H9 (cell line): ENCODE results near the gene AP4S1. TPM values are rescaled to one million over a fixed set of nuclear protein-coding genes. Genes with fewer than 3 reads are reported as not detected.
"Not testable (repeated sequence)": the region's sequence is repeated elsewhere in the genome, so short reads cannot be mapped to it uniquely, and the experiment has no call there.

ENCODE experiments used
- DNase-seq: peaks from one replicate; pipeline ENCODE4 v3.0.0-alpha.2; 2017
- H2AFZ ChIP-seq: one replicate; pipeline ENCODE4 v1.6.1; 2013; ENCODE audit warnings: mild to moderate bottlenecking, low read length, control low read depth, moderate library complexity
- H2AK5ac ChIP-seq: 2 replicates; pipeline ENCODE4 v1.6.1; 2013; ENCODE audit warnings: low read length, control low read depth, mixed read lengths; ENCODE audit not compliant: insufficient read length
- H2BK120ac ChIP-seq: one replicate; pipeline ENCODE4 v1.6.1; 2013; ENCODE audit warnings: low read depth, mild to moderate bottlenecking, low read length, control low read depth, inconsistent platforms; ENCODE audit not compliant: poor library complexity, severe bottlenecking
- H2BK12ac ChIP-seq: 2 replicates; pipeline ENCODE4 v1.6.1; 2013; ENCODE audit warnings: low read length, control low read depth, mixed read lengths, low read depth; ENCODE audit not compliant: insufficient read length
- H2BK15ac ChIP-seq: 2 replicates; pipeline ENCODE4 v1.6.1; 2013; ENCODE audit warnings: low read depth, low read length, control low read depth
- H2BK20ac ChIP-seq: one replicate; pipeline ENCODE4 v1.6.1; 2013; ENCODE audit warnings: low read depth, mild to moderate bottlenecking, low read length, control low read depth, inconsistent platforms; ENCODE audit not compliant: poor library complexity, severe bottlenecking
- H2BK5ac ChIP-seq: 2 replicates; pipeline ENCODE4 v1.6.1; 2013; ENCODE audit warnings: low read length, control low read depth, mixed read lengths; ENCODE audit not compliant: insufficient read length
- H3K14ac ChIP-seq: 2 replicates; pipeline ENCODE4 v1.6.1; 2013; ENCODE audit warnings: low read length, control low read depth; ENCODE audit not compliant: insufficient read depth
- H3K18ac ChIP-seq: 2 replicates; pipeline ENCODE4 v1.6.1; 2013; ENCODE audit warnings: low read depth, mild to moderate bottlenecking, mixed read lengths, low read length, control low read depth; ENCODE audit not compliant: insufficient read length
- H3K23ac ChIP-seq: 2 replicates; pipeline ENCODE4 v1.6.1; 2013; ENCODE audit warnings: low read length, control low read depth, mixed read lengths, low read depth; ENCODE audit not compliant: insufficient read length
- H3K23me2 ChIP-seq: 2 replicates; pipeline ENCODE4 v1.6.1; 2013; ENCODE audit warnings: low read depth, mild to moderate bottlenecking, mixed read lengths, low read length, control low read depth; ENCODE audit not compliant: insufficient read length, poor library complexity, severe bottlenecking
- H3K27ac ChIP-seq: 2 replicates; pipeline ENCODE4 v1.5.1; 2013; ENCODE audit warnings: low read length, control low read depth, mixed read lengths, low read depth; ENCODE audit not compliant: insufficient read length
- H3K27me3 ChIP-seq: 2 replicates; pipeline ENCODE4 v1.6.1; 2013; ENCODE audit warnings: low read length, control low read depth, inconsistent platforms; ENCODE audit not compliant: insufficient read depth
- H3K4ac ChIP-seq: 2 replicates; pipeline ENCODE4 v1.6.1; 2013; ENCODE audit warnings: low read depth, mild to moderate bottlenecking, control low read depth, inconsistent platforms, low read length, moderate library complexity
- H3K4me1 ChIP-seq: 2 replicates; pipeline ENCODE4 v1.6.1; 2013; ENCODE audit warnings: low read length, control low read depth, inconsistent platforms; ENCODE audit not compliant: insufficient read depth
- H3K4me2 ChIP-seq: 2 replicates; pipeline ENCODE4 v1.6.1; 2013; ENCODE audit warnings: low read length, control low read depth, mixed read lengths; ENCODE audit not compliant: insufficient read length, insufficient read depth
- H3K56ac ChIP-seq: 2 replicates; pipeline ENCODE4 v1.6.1; 2013; ENCODE audit warnings: low read depth, mild to moderate bottlenecking, mixed read lengths, low read length, control low read depth; ENCODE audit not compliant: insufficient read length
- H3K79me1 ChIP-seq: 2 replicates; pipeline ENCODE4 v1.6.1; 2013; ENCODE audit warnings: low read depth, mild to moderate bottlenecking, moderate library complexity, low read length, control low read depth, inconsistent platforms; ENCODE audit not compliant: insufficient read depth, poor library complexity, severe bottlenecking
- H3K79me2 ChIP-seq: 2 replicates; pipeline ENCODE4 v1.6.1; 2013; ENCODE audit warnings: low read length, control low read depth, inconsistent platforms; ENCODE audit not compliant: insufficient read depth
- H3K9ac ChIP-seq: 2 replicates; pipeline ENCODE4 v1.6.1; 2013; ENCODE audit warnings: low read length, control low read depth, mixed read lengths; ENCODE audit not compliant: insufficient read length; ENCODE audit errors: extremely low read depth
- H3K9me3 ChIP-seq: one replicate; pipeline ENCODE4 v1.6.1; 2013; ENCODE audit warnings: low read depth, low read length, inconsistent platforms; ENCODE audit not compliant: control insufficient read depth
- H3T11ph ChIP-seq: one replicate; pipeline ENCODE4 v1.6.1; 2013; ENCODE audit warnings: mild to moderate bottlenecking, low read length, control low read depth, inconsistent platforms
- H4K20me1 ChIP-seq: one replicate; pipeline ENCODE4 v1.6.1; 2013; ENCODE audit not compliant: control insufficient read depth, insufficient read length, insufficient read depth
- H4K5ac ChIP-seq: 2 replicates; pipeline ENCODE4 v1.6.1; 2013; ENCODE audit warnings: low read depth, mild to moderate bottlenecking, mixed read lengths, low read length, control low read depth; ENCODE audit not compliant: insufficient read length
- H4K8ac ChIP-seq: replicated peaks from 2 replicates; pipeline ENCODE4 v1.6.1; 2013; ENCODE audit warnings: low read length, control low read depth, mixed read lengths, low read depth; ENCODE audit not compliant: insufficient read length
- H4K91ac ChIP-seq: 2 replicates; pipeline ENCODE4 v1.6.1; 2013; ENCODE audit warnings: low read depth, mild to moderate bottlenecking, moderate library complexity, mixed read lengths, low read length, control low read depth; ENCODE audit not compliant: insufficient read length
- H3K27ac Mint-ChIP-seq, 3 experiments: 2 replicates in 2 of 3; 3 replicates in 1 of 3; pipeline ENCODE4 v1.8.0; 2020 to 2021; ENCODE audit warnings: mixed read lengths in 3 of 3, mild to moderate bottlenecking in 1 of 3, moderate library complexity in 1 of 3
- H3K27me3 Mint-ChIP-seq: 2 replicates; pipeline ENCODE4 v1.8.0; 2021; ENCODE audit warnings: low read depth, mild to moderate bottlenecking, moderate library complexity, mixed read lengths
- H3K36me3 Mint-ChIP-seq, 3 experiments: 2 replicates in 2 of 3; 3 replicates in 1 of 3; pipeline ENCODE4 v1.8.0; 2020 to 2021; ENCODE audit warnings: low read depth in 3 of 3, mixed read lengths in 3 of 3; ENCODE audit not compliant: insufficient read depth in 1 of 3
- H3K4me1 Mint-ChIP-seq, 2 experiments: 2 replicates each; pipeline ENCODE4 v1.8.0; 2020; ENCODE audit warnings: mixed read lengths in 2 of 2
- H3K4me3 Mint-ChIP-seq, 2 experiments: 2 replicates in 1 of 2; 3 replicates in 1 of 2; pipeline ENCODE4 v1.8.0; 2020 to 2021; ENCODE audit warnings: mild to moderate bottlenecking in 2 of 2, mixed read lengths in 2 of 2, moderate library complexity in 1 of 2
- H3K9me3 Mint-ChIP-seq, 2 experiments: 2 replicates in 1 of 2; 3 replicates in 1 of 2; pipeline ENCODE4 v1.8.0; 2020; ENCODE audit warnings: mild to moderate bottlenecking in 2 of 2, mixed read lengths in 2 of 2, moderate library complexity in 1 of 2
- CTCF ChIP-seq: fragments of 200-600 bp; sonication (generic); conservative IDR thresholded peaks from 3 replicates; pipeline ENCODE4 v1.8.0; 2021; ENCODE audit warnings: antibody characterized with exemption, mild to moderate bottlenecking
- WGBS: extraction: QIAGEN DNeasy Blood & Tissue Kit; methylation state at CpG from one replicate; pipeline ENCODE4 v1.1.7; 2013; ENCODE audit warnings: missing lambda C conversion rate, low lambda C conversion rate, mixed read lengths; ENCODE audit not compliant: insufficient read length; ENCODE audit errors: extremely low coverage; 5-methylcytosine and 5-hydroxymethylcytosine counted together
- total RNA-seq: library from RNA; stranded (reverse); gene quantifications from 2 replicates; pipeline ENCODE4 v1.2.1, GENCODE V29; 2021

AP4S1 gene
- total RNA-seq, 1 experiment from 2014 or later: 13.7 TPM

GRCh38 chr14:31085027-31085426 lies 59.6 kb downstream of the AP4S1 start:
- Mint-ChIP-seq H3K4me3 (no peak overlapping the region), H3K9me3 (no peaks in the 10 kb centered on the region), H3K27me3 (no peaks in the 10 kb centered on the region), H3K4me1 (0 out of 4 replicates have a peak, but pooled peaks cover 2 to 4% of the 10 kb centered on the region in 2 experiments), H3K27ac (no peak overlapping the region), H3K36me3 (peaks cover 0 to 3% (median 0%) of the 10 kb centered on the region in 3 experiments; a peak in 1 of 7 replicates)
- no peak overlapping the region for H3K23ac ChIP-seq
- no peak overlapping the region for H2BK12ac ChIP-seq
- no peak overlapping the region for H3K4ac ChIP-seq
- H2BK5ac ChIP-seq: no peak overlapping the region
- no peak overlapping the region for H4K5ac ChIP-seq
- H3K56ac ChIP-seq: no peak overlapping the region
- H3K23me2 ChIP-seq: no peaks in the 10 kb centered on the region
- WGBS: no CpG with 5 or more reads among the region's 3 CpGs
- no peaks in the 10 kb centered on the region for H3K79me2 ChIP-seq
- H3K79me1 ChIP-seq: no peaks in the 10 kb centered on the region
- DNase-seq: no peak
- no peak overlapping the region for H2BK120ac ChIP-seq
- no peak overlapping the region for H2BK20ac ChIP-seq
- H3K4me2 ChIP-seq: no peak overlapping the region
- no peaks in the 10 kb centered on the region for H4K20me1 ChIP-seq
- no peak overlapping the region for H4K8ac ChIP-seq
- H2BK15ac ChIP-seq: no peak overlapping the region
- H3T11ph ChIP-seq: no peak overlapping the region
- no peak for TF ChIP-seq CTCF
- no peak overlapping the region for H3K9ac ChIP-seq
- H2AFZ ChIP-seq: no peak overlapping the region
- H3K18ac ChIP-seq: no peak overlapping the region
- no peak overlapping the region for H2AK5ac ChIP-seq
- H3K14ac ChIP-seq: no peak overlapping the region
- H3K27me3 ChIP-seq: no peaks in the 10 kb centered on the region
- no peaks in the 10 kb centered on the region for H3K4me1 ChIP-seq
- H4K91ac ChIP-seq: no peak overlapping the region
- H3K27ac ChIP-seq: no peak overlapping the region
- H3K9me3 ChIP-seq: no peaks in the 10 kb centered on the region

- not testable (repeated sequence) for H4K8ac ChIP-seq, H2BK120ac ChIP-seq, H3K4me1 ChIP-seq, H2BK12ac ChIP-seq, H4K5ac ChIP-seq, H3K23me2 ChIP-seq, H3K79me2 ChIP-seq, H2BK20ac ChIP-seq, H3K27ac Mint-ChIP-seq, H4K20me1 ChIP-seq, H4K91ac ChIP-seq, H2AK5ac ChIP-seq, H3K27me3 ChIP-seq, H3K9me3 Mint-ChIP-seq, H2BK5ac ChIP-seq, H3K27me3 Mint-ChIP-seq, H2BK15ac ChIP-seq, H3T11ph ChIP-seq, H3K27ac ChIP-seq, H3K9ac ChIP-seq, DNase-seq, H3K23ac ChIP-seq, H2AFZ ChIP-seq, H3K18ac ChIP-seq, H3K14ac ChIP-seq, H3K4me2 ChIP-seq, H3K79me1 ChIP-seq, H3K9me3 ChIP-seq, H3K4me3 Mint-ChIP-seq, H3K4ac ChIP-seq, H3K36me3 Mint-ChIP-seq, H3K4me1 Mint-ChIP-seq, H3K56ac ChIP-seq
- WGBS: no CpG with 5 or more reads among the region's 9 CpGs
Measured at GRCh38 chr14:31086466-31086865, 61.0 kb downstream of the AP4S1 start.
